GM12872 (cell line): ENCODE results near the gene KCNB1.

Experiments
- CTCF ChIP-seq: IDR thresholded peaks from 3 replicates; pipeline ENCODE4 v1.5.1; 2011; ENCODE audit warnings: low read depth, mild to moderate bottlenecking, low read length, moderate library complexity; ENCODE audit not compliant: insufficient read depth

KCNB1 gene

GRCh38 chr20:49435639-49436038 lies 46.8 kb downstream of the KCNB1 start:
- TF ChIP-seq CTCF = no peak

DNA sequence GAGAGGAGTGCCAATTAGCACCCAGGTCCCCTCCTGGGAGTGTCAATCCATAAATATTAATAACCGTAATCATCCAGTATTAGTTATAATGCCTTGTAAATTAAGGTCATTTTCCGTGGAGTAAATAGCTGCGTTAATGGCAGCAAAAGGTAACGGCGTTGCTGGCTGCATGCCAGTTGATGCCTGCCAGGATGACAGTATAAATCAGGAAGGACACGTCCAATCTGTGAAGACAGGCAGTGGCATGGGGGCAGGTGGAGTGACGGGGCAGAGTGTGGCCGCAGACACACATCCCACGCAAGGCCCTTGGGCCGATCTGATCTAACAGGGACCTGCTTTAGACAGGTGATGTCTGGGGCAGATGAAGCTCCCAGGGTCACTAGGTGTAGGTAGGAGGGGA lies 49.1 kb downstream of the KCNB1 start:
- no peak for TF ChIP-seq CTCF

DNA sequence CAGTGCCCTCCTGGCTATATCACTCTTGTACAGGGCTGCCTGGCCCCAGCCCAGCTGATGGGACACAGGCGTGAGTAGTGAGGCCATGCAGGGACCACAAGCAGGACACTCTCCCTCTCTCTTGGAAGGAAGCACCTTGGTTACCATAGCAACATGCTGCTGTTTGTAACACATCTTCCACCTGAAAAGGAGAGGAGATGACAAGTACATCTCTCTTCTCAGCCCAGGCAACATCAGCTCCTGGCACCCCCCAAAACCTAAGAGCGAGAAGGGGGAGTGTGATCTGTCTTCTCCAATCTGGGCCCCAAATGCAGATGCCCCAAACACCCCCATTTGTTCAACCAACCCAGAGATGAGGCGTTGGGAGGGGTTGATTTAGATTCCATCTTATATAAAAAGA lies 49.9 kb downstream of the KCNB1 start:
- TF ChIP-seq CTCF = no peak

- no peak for TF ChIP-seq CTCF
Observed at GRCh38 chr20:49431329-49431728, 51.1 kb downstream of the KCNB1 start.

DNA sequence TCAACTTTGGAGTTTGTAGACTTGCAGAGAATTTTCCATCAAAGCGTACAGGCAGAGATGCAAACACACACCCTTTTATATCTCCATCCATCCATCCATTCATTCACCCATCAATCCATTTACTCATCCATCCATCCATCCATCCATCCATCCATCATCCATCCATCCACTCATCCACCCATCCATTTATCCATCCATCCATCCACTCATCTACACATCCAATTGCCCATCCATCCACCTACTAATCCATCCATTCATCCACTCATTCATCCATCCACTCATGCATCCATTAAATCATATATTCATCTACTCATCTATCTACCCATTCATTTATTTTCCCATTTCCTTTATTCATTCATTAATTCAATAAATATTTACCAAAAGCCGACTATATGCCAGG lies 52.1 kb downstream of the KCNB1 start:
- no peak for TF ChIP-seq CTCF

- no peak for TF ChIP-seq CTCF
Observed at GRCh38 chr20:49427751-49428518, 54.5 kb downstream of the KCNB1 start.

- no peak for TF ChIP-seq CTCF
Observed at GRCh38 chr20:49426873-49427272, 55.6 kb downstream of the KCNB1 start.

GRCh38 chr20:49426395-49426794 lies 56.1 kb downstream of the KCNB1 start:
- no peak for TF ChIP-seq CTCF
